Renal pelvis (tissue), 4 donors: Measurements from ENCODE around the gene TRABD. TPM values are rescaled to one million over a fixed set of nuclear protein-coding genes. Genes with fewer than 3 reads are reported as not detected.

ENCODE experiments used
- DNase-seq: peaks from one replicate; pipeline ENCODE4 v3.0.0-alpha.2; 2013
- polyA plus RNA-seq, 3 donors: library from polyadenylated mRNA; unstranded; fragments of 120-200 nt; gene quantifications; one replicate each; pipeline ENCODE4 v1.2.1, GENCODE V29; 2013; ENCODE audit not compliant: insufficient read length in 3 of 3

Gene TRABD
- polyA plus RNA-seq, 3 donors = 27.2 to 33.9 (median 30.3) TPM

GRCh38 chr22:50171965-50172421 is 13.7 kb upstream of the TRABD start:
- DNase-seq = no peak

GRCh38 chr22:50173311-50173982 is 12.3 kb upstream of the TRABD start:
- DNase-seq = no peak

- no peak for DNase-seq
These were observed 11.7 kb upstream of the TRABD start for GRCh38 chr22:50173983-50174355.

GRCh38 chr22:50174382-50175190 is 11.1 kb upstream of the TRABD start:
- no peak for DNase-seq

DNA sequence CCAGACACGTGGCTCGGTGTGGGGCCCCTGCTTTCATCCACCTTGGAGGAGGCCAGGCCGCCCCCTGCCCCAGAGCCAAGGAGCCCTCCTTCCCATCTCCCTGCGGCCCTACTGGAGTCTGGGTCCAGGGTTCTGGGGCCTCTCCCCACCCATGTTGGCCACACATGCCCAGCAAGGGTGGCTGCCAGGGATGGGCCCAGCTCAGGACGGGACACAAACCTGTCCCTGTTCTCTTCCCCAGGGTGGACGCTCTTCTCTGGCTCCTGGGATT is 10.6 kb upstream of the TRABD start:
- DNase-seq = no peak

DNA sequence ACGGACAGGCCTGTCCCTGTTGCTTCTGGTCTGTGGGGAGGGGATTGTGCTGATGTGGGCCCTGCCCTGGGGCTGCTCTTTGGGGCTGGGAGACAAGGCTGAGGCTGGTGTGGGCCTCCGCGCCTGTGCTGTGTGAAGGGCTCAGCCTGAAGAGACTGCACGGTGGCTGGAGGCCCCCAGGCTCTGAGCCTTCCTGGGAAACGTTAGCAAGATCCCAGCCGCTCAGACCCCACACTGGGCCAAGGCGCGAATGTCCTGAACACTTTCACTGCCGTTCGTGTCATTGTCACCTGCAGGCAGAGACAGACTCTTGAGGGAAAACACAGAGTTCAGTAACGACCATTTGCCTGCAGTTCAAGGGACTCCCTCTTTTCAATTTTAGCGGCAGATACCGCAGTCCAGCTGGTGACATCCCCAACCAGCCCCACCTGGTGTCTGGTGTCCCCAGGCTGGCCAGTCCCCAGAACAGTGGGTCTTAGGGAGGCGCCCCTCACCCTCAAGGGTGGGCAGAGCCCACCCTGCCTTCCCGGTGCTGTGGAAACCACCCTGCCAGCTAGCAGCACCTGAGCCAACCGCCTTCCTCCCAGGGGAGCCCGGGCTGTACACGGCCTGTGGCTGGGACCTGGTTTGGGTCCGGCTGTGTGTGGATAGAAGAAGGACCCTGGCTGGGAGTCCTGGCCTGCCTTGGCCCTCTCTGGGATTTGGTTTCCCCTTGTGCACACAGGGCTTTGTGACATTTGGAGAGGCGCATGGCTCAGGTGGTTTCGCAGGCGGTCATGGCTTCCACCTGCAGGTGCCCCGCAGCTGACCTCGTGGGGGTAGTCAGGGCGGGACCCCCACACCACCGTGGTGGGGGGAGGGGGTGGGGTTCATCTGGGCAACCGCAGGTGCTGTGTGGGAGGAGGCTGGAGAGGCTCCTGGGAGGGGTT is 9.5 kb upstream of the TRABD start:
- DNase-seq = no peak

DNA sequence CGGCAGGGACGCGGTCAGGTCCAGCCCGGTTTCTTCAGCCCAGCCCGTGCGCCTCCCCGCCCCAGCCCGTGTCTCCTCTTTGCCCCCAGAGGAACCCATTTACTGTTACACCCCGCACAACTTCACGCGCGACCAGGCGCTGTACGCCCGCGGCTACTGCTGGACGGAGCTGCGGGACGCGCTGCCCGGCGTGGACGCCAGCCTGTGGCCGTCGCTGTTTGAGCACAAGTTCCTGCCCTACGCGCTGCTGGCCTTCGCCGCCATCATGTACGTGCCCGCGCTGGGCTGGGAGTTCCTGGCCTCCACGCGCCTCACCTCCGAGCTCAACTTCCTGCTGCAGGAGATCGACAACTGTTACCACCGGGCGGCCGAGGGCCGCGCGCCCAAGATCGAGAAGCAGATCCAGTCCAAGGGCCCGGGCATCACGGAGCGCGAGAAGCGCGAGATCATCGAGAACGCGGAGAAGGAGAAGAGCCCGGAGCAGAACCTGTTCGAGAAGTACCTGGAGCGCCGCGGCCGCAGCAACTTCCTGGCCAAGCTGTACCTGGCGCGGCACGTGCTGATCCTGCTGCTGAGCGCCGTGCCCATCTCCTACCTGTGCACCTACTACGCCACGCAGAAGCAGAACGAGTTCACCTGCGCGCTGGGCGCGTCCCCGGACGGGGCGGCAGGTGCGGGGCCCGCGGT is 8.7 kb upstream of the TRABD start:
- no peak for DNase-seq

GRCh38 chr22:50177537-50178470 is 7.9 kb upstream of the TRABD start:
- DNase-seq = no peak

GRCh38 chr22:50178471-50178864 is 7.2 kb upstream of the TRABD start:
- DNase-seq = no peak

- no peak for DNase-seq
These were observed 6.5 kb upstream of the TRABD start for GRCh38 chr22:50178871-50179869.

DNA sequence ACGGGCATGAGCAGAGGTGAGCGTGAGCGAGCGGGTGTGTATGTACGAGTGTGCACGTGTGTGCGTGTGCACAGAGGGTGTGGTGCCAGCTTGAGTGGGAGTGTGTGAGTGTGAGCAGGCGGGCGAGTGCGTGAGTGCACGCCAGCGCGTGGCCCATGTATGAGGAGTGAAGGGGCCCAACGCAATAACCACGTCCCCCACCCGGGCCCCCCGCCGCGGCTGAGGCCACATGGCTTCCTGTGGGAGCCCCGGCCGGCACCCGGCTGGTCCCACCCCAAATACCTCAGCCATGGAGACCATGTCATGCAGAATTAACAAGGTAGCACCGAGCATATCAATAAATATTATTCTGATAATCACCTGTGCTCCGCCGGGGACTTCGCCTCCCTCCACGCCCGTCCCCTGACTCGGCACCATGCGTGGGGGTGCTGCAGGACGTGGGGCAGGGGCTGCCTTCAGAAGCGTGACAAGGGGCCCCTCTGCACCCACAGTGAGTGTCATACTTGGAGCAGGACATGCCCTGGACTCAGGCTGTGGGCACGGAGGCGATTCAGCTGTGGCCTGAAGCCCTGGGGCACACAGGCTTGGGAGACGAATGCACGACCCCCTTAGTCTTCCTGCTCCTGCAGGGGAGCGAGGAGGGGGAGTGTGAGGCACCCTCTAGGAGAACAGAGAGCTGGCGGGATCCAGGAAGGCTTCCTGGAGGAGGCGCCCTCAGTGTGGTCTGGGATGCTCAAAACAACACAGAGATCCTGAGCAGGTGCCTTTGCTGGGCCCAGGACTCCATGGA is 5.6 kb upstream of the TRABD start:
- DNase-seq = no peak

GRCh38 chr22:50180727-50181521 is 4.8 kb upstream of the TRABD start:
- DNase-seq = no peak

GRCh38 chr22:50182176-50183081 is 3.3 kb upstream of the TRABD start:
- DNase-seq = no peak

GRCh38 chr22:50183141-50183971 is 2.4 kb upstream of the TRABD start:
- no peak for DNase-seq

GRCh38 chr22:50184004-50184901 is 1.5 kb upstream of the TRABD start:
- DNase-seq = no peak
